Skeletal muscle satellite cell (primary cell): ENCODE measurements around the gene FAM240B. TPM values are rescaled to one million over a fixed set of nuclear protein-coding genes. Genes with fewer than 3 reads are reported as not detected.

Experiments used
- H3K27me3 ChIP-seq: 2 replicates; pipeline ENCODE4 v1.7.0; 2013; ENCODE audit warnings: low read length; ENCODE audit not compliant: control insufficient read depth, insufficient read depth
- H3K36me3 ChIP-seq: 2 replicates; pipeline ENCODE4 v1.7.0; 2013; ENCODE audit warnings: mild to moderate bottlenecking, control low read depth, low read length; ENCODE audit not compliant: insufficient read depth
- H3K4me1 ChIP-seq: 2 replicates; pipeline ENCODE4 v1.7.0; 2013; ENCODE audit warnings: low read length; ENCODE audit not compliant: control insufficient read depth, insufficient read depth
- H3K4me2 ChIP-seq: 2 replicates; pipeline ENCODE4 v1.7.0; 2013; ENCODE audit warnings: mild to moderate bottlenecking, low read length
- H3K4me3 ChIP-seq: 2 replicates; pipeline ENCODE4 v1.7.0; 2013; ENCODE audit warnings: low read length
- H3K9ac ChIP-seq: 2 replicates; pipeline ENCODE4 v1.7.0; 2013; ENCODE audit warnings: mild to moderate bottlenecking, low read depth, low read length, moderate library complexity
- H3K9me3 ChIP-seq: replicated peaks from 2 replicates; pipeline ENCODE4 v1.7.0; 2013; ENCODE audit warnings: mild to moderate bottlenecking, control low read depth, low read length
- total RNA-seq: library from RNA; depleted of rRNA; stranded (reverse); fragments of >200 nt; gene quantifications from 2 replicates; pipeline ENCODE4 v1.2.3, GENCODE V29; 2012; rRNA removed

Gene FAM240B
- total RNA-seq: not detected in 2 replicates

DNA sequence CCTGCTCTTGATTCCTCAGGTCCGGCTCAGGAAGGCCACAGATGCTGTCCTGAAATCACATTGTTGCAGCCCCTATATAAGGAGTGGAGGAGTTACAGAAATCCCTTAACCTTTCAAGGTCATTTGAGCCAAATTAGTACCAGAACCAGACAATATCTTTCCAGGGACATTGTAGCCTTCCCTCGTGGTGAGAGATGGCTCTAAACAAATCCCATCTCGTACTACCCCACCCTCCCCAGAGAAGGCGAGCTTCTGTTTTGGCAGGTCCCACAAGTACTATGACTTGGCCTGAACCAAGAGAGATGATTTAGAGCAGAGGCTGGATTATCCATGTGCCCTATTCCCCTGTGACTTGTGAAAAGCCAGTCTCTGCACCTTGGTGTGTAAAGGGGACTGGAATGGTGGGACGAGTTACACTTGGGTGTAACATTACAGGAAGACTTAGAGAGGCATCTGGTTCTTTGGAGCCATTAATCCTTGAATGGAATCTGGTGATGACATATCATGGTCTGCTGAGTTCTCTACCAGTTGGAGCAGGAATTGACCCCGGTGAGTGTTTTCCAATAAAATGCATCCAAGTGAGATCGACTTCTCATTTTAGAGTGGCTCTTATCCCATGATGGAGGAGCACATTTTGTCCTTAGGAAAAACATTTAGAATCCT lies at the start of gene FAM240B:
FAM240B (minus strand) TSS at position 51 of the 663 bp plus-strand sequence. CDS start 16,134 bp downstream, outside the sequence.
- Histone ChIP-seq H3K36me3 (no peaks in the 10 kb centered on the region), H3K4me1 (no peaks in the 10 kb centered on the region), H3K4me2 (no peak within 1 kb of the TSS), H3K27me3 (no peaks in the 10 kb centered on the region), H3K9me3 (no peaks in the 10 kb centered on the region), H3K9ac (no peak within 1 kb of the TSS), H3K4me3 (no peak within 1 kb of the TSS)

DNA sequence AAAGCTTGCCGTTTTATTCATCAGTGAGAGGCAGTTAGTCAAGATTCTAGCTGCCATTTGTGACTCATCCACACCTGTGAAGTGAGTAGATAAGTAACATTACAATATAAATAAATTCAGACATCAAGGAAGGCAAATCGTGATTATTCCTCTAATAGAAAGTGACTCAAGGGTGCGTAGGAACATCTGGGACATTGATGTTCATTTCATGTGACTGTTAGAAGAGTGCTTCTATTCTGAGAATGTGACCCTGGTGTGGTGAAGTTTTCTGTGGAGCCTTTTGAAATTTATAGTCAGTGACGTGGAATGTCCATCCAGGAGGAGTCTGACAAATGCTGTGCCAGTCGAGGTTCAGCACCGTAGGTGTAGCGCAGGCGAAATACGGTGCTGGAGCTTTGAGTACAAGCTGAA lies 48.4 kb upstream of the FAM240B start:
- Histone ChIP-seq H3K9ac (no peak overlapping the region), H3K4me3 (no peak overlapping the region), H3K9me3 (no peaks in the 10 kb centered on the region), H3K4me1 (no peaks in the 10 kb centered on the region), H3K36me3 (no peaks in the 10 kb centered on the region), H3K27me3 (no peaks in the 10 kb centered on the region), H3K4me2 (no peak overlapping the region)

DNA sequence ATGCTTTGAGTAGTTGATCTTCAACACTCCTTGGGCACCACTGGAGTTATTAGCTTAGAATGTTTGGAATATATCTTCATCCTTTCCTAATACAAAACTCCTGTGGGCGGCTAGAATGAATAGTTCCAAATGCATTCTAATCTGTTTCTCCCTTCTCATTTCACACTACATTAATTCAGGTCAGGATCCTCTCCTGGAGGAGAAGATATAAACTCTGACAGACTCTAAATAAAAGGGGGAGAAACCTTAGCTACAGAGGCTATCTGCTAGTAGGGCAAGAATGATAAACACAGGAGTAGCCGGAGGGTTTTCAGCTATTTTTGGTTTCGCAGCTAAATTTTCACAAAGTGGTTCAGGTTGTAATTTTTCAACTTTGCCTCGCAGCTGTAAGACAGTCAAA lies 45.2 kb upstream of the FAM240B start:
- no peaks in the 10 kb centered on the region for H3K4me1 ChIP-seq
- no peak overlapping the region for H3K9ac ChIP-seq
- no peaks in the 10 kb centered on the region for H3K9me3 ChIP-seq
- no peaks in the 10 kb centered on the region for H3K27me3 ChIP-seq
- no peaks in the 10 kb centered on the region for H3K36me3 ChIP-seq
- no peak overlapping the region for H3K4me3 ChIP-seq
- no peak overlapping the region for H3K4me2 ChIP-seq

DNA sequence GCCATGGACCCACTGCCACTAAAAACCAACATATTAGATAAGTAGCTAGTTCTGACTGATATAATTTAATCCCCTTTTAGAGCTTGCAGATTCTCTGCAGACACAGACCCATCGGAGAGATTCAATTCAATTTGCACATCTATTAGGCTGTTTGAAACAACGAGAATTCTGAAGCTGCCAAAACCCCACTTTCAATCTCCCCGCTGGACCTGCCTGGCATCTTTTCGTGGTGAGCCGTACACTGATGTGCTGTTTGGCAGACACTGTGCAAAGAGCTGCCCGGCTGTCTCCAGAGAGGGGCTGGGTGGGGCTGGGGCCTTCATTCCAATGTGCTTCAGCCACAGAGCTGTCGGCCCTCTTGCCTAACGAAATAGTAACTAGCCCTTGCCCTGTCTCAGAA lies 42.1 kb upstream of the FAM240B start:
- Histone ChIP-seq H3K9me3 (no peaks in the 10 kb centered on the region), H3K4me2 (no peak overlapping the region), H3K9ac (no peak overlapping the region), H3K4me3 (no peak overlapping the region), H3K27me3 (no peaks in the 10 kb centered on the region), H3K4me1 (no peaks in the 10 kb centered on the region), H3K36me3 (no peaks in the 10 kb centered on the region)

DNA sequence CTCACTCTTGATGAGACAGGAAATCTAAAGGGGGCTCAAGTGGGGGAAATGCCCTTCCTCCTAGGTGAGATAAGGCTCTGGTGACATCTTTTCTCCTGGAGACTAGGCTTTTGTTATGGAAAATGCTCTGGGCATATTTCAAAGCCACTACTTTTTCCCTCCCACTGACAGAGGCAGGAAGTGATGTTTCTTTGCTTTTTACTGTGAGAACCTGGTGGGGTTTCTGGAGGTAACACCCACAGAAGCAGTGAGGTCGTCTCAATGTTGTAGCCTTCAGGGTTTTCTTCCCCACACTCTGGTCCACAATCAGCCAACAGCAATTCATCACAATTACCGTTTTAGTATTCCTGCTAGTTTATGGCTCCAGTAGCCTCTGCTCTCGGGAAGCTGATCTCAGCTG lies 41.4 kb upstream of the FAM240B start:
- Histone ChIP-seq H3K4me1 (no peaks in the 10 kb centered on the region), H3K9me3 (no peaks in the 10 kb centered on the region), H3K4me3 (no peak overlapping the region), H3K4me2 (no peak overlapping the region), H3K27me3 (no peaks in the 10 kb centered on the region), H3K9ac (no peak overlapping the region), H3K36me3 (no peaks in the 10 kb centered on the region)

DNA sequence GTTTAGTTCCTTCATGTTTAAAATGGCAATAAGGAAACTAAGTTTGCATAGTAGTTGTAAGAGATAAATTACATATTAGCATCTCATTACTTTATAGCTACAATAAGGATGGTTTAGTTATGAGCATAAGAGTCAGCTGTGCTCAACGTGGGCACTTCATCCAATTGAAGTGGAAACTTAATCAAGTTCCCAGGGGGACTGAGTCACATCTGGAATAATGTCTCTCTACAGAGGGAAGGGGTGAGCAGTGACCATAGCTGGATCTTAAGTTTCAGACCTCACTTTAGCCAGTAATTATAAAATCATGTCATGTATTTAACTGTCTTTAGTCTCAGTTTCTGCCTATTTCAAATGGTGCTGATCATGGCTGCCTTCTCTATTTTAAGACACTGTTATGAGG lies 36.8 kb upstream of the FAM240B start:
- Histone ChIP-seq H3K36me3 (no peaks in the 10 kb centered on the region), H3K4me3 (no peak overlapping the region), H3K9ac (no peak overlapping the region), H3K9me3 (no peaks in the 10 kb centered on the region), H3K27me3 (no peaks in the 10 kb centered on the region), H3K4me1 (no peaks in the 10 kb centered on the region), H3K4me2 (no peak overlapping the region)

DNA sequence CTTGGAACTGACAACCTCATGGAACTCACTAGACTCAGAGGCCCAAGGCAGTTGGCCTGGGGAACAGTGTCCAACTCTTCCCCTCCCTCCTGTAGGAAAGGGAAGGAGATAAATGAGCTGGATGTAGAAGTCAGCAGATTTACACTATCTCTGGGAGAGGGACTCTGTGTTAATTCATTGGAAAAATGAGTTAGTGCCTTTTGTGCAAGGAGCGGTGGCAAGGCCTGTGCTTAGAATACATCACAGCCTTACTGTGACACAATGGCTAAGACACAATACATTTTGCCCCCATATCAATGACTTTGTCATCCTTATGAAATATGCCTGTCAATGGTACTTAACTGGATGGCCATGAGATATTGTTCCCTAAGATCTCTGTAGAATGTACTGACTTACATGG lies 28.0 kb upstream of the FAM240B start:
- no peak overlapping the region for H3K4me2 ChIP-seq
- no peak overlapping the region for H3K9ac ChIP-seq
- no peak overlapping the region for H3K4me3 ChIP-seq
- H3K4me1 ChIP-seq: no peaks in the 10 kb centered on the region
- H3K27me3 ChIP-seq: no peaks in the 10 kb centered on the region
- H3K36me3 ChIP-seq: no peaks in the 10 kb centered on the region
- no peaks in the 10 kb centered on the region for H3K9me3 ChIP-seq

DNA sequence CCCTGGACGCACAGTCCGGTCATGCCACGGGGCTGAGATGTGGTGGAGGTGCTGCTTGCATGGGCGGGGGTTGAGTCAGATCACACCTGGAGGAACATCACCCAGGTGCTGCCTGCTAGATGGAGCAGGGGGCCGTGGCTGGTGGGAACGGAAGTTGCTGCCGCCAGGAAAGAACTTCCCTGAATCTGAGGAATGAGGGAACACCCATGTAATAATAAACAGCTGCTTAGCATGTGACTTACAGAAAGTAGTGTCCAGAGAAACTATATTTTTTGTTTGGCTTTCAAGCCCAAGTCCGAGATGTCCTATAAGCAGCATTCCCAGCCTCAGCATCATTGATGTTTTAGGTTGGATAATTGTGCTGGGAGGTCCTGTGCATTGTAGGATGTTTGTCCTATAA lies 27.1 kb upstream of the FAM240B start:
- no peaks in the 10 kb centered on the region for H3K9me3 ChIP-seq
- H3K27me3 ChIP-seq: no peaks in the 10 kb centered on the region
- no peak overlapping the region for H3K4me3 ChIP-seq
- no peak overlapping the region for H3K9ac ChIP-seq
- H3K4me2 ChIP-seq: no peak overlapping the region
- no peaks in the 10 kb centered on the region for H3K4me1 ChIP-seq
- H3K36me3 ChIP-seq: no peaks in the 10 kb centered on the region

DNA sequence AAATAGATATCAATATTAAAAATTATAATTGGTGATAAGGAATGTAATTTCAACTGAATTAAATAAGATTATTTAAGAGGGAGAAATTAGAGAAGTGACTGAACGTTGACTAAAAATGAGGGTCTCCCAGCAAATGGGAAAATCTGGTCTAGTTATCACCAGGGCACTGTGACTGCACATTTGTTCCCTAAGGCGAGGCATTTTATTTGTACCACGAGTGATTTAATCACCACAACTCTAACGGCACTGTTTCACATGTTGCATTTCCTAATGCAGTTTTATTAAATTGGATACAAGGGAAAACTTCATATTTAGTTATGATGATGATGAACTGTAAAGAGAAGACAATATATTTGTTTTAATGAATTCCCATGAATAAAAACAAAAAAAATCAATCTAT lies 26.4 kb upstream of the FAM240B start:
- Histone ChIP-seq H3K9ac (no peak overlapping the region), H3K4me1 (no peaks in the 10 kb centered on the region), H3K4me2 (no peak overlapping the region), H3K4me3 (no peak overlapping the region), H3K9me3 (no peaks in the 10 kb centered on the region), H3K27me3 (no peaks in the 10 kb centered on the region), H3K36me3 (no peaks in the 10 kb centered on the region)

DNA sequence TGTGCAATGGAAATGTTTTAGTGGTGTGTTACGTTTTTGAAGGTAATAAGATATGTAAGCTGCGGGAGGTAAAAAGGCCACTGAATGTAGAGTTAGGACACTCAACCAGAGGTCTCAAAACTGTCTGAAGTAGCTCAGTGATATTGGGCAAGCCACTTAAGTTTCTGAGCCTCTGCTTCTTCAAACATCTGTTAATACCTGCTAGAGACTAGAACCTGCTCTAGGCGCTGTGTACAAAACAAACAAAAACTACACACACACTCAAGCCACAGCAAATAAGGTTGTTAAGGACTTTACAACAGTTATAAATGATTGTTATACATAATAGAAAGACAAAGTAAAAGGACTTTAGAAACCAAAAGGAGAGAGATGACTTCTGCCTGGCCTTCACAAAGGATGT lies 24.6 kb upstream of the FAM240B start:
- H3K4me2 ChIP-seq: no peak overlapping the region

DNA sequence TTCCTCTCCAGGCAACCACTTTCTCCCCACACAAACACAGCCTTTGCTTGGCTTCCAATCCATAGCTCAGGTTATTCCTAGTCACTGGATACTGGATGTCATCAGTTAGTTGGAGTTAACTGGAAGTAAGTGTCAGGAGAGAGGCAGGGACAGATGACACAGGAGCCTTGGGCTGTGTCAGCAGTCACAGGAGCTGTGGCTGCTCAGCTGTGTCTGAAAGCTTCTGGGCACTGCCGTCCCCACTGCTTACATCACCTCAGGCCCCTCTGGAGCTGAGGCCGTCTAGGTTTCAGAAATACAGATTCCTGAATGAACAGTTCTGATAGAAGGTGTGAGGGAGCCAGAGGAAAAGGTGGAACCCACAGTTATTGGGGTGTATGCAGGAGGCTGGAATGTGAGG lies 17.3 kb upstream of the FAM240B start:
- peaks cover 5% of the 10 kb centered on the region for H3K27me3 ChIP-seq
- no peaks in the 10 kb centered on the region for H3K9me3 ChIP-seq
- H3K4me3 ChIP-seq: no peak overlapping the region
- no peak overlapping the region for H3K9ac ChIP-seq
- no peak overlapping the region for H3K4me2 ChIP-seq
- no peaks in the 10 kb centered on the region for H3K4me1 ChIP-seq
- no peaks in the 10 kb centered on the region for H3K36me3 ChIP-seq

More for the DNA sequence above, 24.6 kb upstream of the FAM240B start:
- H3K4me1 ChIP-seq: no peaks in the 10 kb centered on the region
- no peaks in the 10 kb centered on the region for H3K9me3 ChIP-seq
- H3K9ac ChIP-seq: no peak overlapping the region
- H3K36me3 ChIP-seq: no peaks in the 10 kb centered on the region
- no peak overlapping the region for H3K4me3 ChIP-seq
- H3K27me3 ChIP-seq: no peaks in the 10 kb centered on the region

DNA sequence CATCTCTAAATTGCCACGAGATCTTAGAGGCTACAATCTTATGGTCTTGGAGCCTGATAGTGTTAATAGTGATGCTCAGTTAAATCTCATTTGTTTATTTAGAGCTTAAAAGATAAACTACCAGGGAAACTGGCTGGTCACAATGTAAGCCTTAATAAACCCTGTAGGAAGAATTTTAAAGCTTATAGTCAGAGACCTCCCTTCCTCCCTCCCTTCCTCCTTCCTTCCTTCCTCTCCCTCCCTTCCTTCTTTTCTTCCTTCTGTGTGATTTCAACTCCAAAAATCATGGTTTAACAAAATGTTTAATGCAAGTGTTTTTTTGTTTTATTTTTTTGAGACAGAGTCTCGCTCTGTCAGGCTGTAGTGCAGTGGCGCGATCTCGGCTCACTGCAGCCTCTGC lies 14.9 kb upstream of the FAM240B start:
- H3K4me2 ChIP-seq: no peak overlapping the region
- no peaks in the 10 kb centered on the region for H3K36me3 ChIP-seq
- H3K4me3 ChIP-seq: no peak overlapping the region
- H3K27me3 ChIP-seq: peaks cover 5% of the 10 kb centered on the region
- H3K9me3 ChIP-seq: no peaks in the 10 kb centered on the region
- H3K9ac ChIP-seq: no peak overlapping the region
- no peaks in the 10 kb centered on the region for H3K4me1 ChIP-seq
